Esophagus squamous epithelium (tissue), 5 donors: ENCODE data around the gene CBFA2T3. TPM values are rescaled to one million over a fixed set of nuclear protein-coding genes. Genes with fewer than 3 reads are reported as not detected.
"Not testable (repeated sequence)": the region's sequence is repeated elsewhere in the genome, so short reads cannot be mapped to it uniquely, and the experiment has no call there.

Experiments
- DNase-seq: peaks from one replicate; lab custom pipeline; 2025; lab: John Stamatoyannopoulos, UW
- H3K27ac ChIP-seq, 4 donors: fragments of 200-600 bp; sonication (generic); one replicate each; pipeline ENCODE4 v1.5.1; 2016 to 2019; ENCODE audit warnings: mild to moderate bottlenecking in 1 of 4
- H3K27me3 ChIP-seq, 4 donors: fragments of 200-600 bp; sonication (generic); 1 replicate in 3 of 4; 2 replicates in 1 of 4; pipeline versions ENCODE4 v1.5.1 to v1.6.0; 2017 to 2021; ENCODE audit warnings: antibody characterized with exemption in 1 of 4
- H3K36me3 ChIP-seq, 3 donors: fragments of 200-600 bp; sonication (generic); one replicate each; pipeline ENCODE4 v1.5.1; 2016 to 2019
- H3K4me1 ChIP-seq, 3 donors: fragments of 200-600 bp; sonication (generic); one replicate each; pipeline ENCODE4 v1.5.1; 2017 to 2019
- H3K4me3 ChIP-seq, 4 donors: fragments of 200-600 bp; sonication (generic); 1 replicate in 3 of 4; 2 replicates in 1 of 4; pipeline ENCODE4 v1.5.1; 2016 to 2019; ENCODE audit warnings: mild to moderate bottlenecking in 2 of 4, moderate library complexity in 1 of 4
- H3K9me3 ChIP-seq, 3 donors: fragments of 200-600 bp; sonication (generic); one replicate each; pipeline ENCODE4 v1.5.1; 2016 to 2019
- POLR2A ChIP-seq, 4 donors: fragments of 450-650 bp; IDR thresholded peaks; one replicate each; pipeline ENCODE4 v1.6.1; 2017; ENCODE audit warnings: antibody characterized with exemption in 4 of 4, mild to moderate bottlenecking in 4 of 4, moderate library complexity in 3 of 4
- WGBS, 2 donors: methylation state at CpG; one replicate each; pipeline ENCODE4 v1.1.5; 2018; 5-methylcytosine and 5-hydroxymethylcytosine counted together
- intact Hi-C: fragments of 100-400 bp; cut with DNase I; formaldehyde crosslinking; loops from one replicate; pipeline ENCODE4 v1.15.0; 2022
- total RNA-seq, 4 donors: library from RNA; depleted of rRNA; stranded (reverse); fragments of >200 nt; gene quantifications; one replicate each; pipeline ENCODE4 v1.1.0, GENCODE V29; 2016
- TF ChIP-seq, protein P1 (sequence below), 6 experiments: fragments of 450-650 bp in 4 of 6; fragments of 200-600 bp in 2 of 6; sonication (generic) in 2 of 6; IDR thresholded peaks; one replicate each; pipeline ENCODE4 v1.5.1; 2016 to 2019; ENCODE audit warnings: antibody characterized with exemption in 6 of 6, mild to moderate bottlenecking in 4 of 6, moderate library complexity in 4 of 6
- donor health status: DM: yes; HTN: yes; CAD: no.

Gene CBFA2T3
- total RNA-seq, 4 donors from 2014 or later = 0.18 to 2.7 (median 1.4) TPM

DNA sequence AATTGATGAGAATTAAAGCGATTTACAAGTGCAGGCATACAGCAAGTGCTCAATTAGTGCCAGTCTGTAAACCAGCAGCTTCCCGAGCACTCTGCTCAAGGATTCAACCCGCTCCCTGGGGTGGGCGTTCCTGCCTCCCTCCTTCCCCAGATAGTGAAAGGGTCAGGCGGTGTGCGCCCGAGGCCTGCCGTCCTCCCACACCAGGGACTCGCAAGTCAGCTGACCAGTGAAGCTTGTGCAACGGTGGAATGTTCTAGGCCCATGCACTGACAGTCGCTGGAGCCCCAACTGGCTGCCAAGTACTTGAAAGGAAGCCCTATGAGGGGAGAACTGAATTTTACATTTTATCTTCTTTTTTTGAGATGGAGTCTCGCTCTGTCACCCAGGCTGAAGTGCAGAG lies 57.1 kb downstream of the CBFA2T3 start:
- no peak for DNase-seq
- Histone ChIP-seq H3K36me3 (no peaks in the 10 kb centered on the region), H3K9me3 (peaks cover 0 to 13% (median 8%) of the 10 kb centered on the region in 3 donors), H3K27ac (peak overlapping the region in 2 of 4 donors; percentile 44 to 58), H3K27me3 (peaks cover 0 to 19% (median 0%) of the 10 kb centered on the region in 4 donors), H3K4me1 (peaks cover 33 to 89% (median 48%) of the 10 kb centered on the region in 3 donors), H3K4me3 (no peak overlapping the region)
- TF ChIP-seq POLR2A (IDR thresholded peaks at IDR 0.05) = no peak
- TF ChIP-seq, protein P1, sequence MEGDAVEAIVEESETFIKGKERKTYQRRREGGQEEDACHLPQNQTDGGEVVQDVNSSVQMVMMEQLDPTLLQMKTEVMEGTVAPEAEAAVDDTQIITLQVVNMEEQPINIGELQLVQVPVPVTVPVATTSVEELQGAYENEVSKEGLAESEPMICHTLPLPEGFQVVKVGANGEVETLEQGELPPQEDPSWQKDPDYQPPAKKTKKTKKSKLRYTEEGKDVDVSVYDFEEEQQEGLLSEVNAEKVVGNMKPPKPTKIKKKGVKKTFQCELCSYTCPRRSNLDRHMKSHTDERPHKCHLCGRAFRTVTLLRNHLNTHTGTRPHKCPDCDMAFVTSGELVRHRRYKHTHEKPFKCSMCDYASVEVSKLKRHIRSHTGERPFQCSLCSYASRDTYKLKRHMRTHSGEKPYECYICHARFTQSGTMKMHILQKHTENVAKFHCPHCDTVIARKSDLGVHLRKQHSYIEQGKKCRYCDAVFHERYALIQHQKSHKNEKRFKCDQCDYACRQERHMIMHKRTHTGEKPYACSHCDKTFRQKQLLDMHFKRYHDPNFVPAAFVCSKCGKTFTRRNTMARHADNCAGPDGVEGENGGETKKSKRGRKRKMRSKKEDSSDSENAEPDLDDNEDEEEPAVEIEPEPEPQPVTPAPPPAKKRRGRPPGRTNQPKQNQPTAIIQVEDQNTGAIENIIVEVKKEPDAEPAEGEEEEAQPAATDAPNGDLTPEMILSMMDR (IDR thresholded peaks at IDR 0.05) = no peak
- intact Hi-C loops = no loop called here
- 76 to 95% methylated on average over 8 to 11 of the region's 12 CpGs for WGBS, 2 donors

DNA sequence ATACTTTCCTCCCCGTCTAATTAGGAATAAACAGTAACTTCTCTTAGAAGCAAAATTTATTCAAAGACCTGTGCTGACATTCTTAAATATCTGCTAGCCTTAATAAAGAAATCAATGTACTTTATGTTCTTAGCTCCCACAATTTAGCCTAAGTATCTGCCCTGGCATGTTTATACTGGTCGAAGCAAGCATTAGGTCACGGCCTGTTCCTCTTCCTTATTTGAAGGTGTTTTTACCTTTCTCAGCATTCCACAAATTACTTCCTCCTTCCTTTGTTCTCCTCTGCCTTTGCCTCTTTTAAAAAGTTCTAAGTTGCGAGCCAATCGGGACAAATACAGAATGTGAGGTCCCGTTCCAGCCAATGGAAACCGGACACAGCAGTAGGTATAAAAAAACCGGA lies 58.1 kb downstream of the CBFA2T3 start:
- H3K4me3 ChIP-seq, DNase-seq, intact Hi-C loops, H3K36me3 ChIP-seq: not testable (repeated sequence)
- Histone ChIP-seq H3K27ac (peak overlapping the region; percentile 38 to 71 (median 70)), H3K27me3 (peaks cover 0 to 19% (median 0%) of the 10 kb centered on the region in 4 donors), H3K4me1 (peaks cover 30 to 88% (median 43%) of the 10 kb centered on the region in 3 donors), H3K9me3 (peaks cover 0 to 13% (median 8%) of the 10 kb centered on the region in 3 donors)
- WGBS, 2 donors = 33 to 41% methylated on average over 8 of the region's 8 CpGs

DNA sequence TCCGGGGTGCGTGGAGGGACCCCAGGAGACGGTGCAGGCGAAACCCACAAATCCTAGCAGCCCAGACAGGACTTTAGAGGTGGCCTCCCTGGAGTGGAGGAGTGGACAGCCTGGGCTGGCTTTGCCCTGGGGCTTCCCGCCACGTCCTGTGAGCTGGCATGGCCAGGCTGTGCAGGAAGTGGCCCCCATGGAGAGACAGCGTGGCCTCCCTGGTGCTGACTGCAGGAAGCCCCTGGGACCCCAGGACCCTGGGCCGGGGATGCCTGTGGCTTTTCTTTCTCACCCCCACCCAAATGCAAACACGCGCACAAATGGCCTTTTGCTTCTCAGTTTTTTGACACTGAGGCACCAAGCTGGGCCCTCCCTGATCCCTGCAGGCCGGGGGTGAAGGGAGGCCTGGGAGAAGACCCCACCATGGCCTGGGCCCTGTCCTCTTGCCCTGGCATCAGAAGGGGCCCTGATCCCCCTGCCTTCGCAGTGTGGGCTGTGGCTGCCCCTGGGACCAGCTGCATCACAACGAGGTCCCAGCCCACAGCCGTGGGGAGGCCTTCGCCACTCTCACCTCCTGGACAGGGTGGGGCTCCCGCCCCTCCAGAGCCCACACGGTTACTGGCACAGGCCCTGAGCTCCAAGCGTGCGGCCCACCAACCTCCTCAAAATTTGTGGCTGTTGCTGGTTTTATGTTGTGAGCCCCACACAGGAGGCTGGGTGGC lies 58.9 kb downstream of the CBFA2T3 start:
- intact Hi-C loops = no loop called here
- H3K4me1 ChIP-seq = peaks cover 30 to 80% (median 39%) of the 10 kb centered on the region in 3 donors
- TF ChIP-seq, protein P1 (IDR thresholded peaks at IDR 0.05) = no peak
- TF ChIP-seq POLR2A (IDR thresholded peaks at IDR 0.05) = no peak
- 87 to 91% methylated on average over 7 to 10 of the region's 19 CpGs for WGBS, 2 donors
- no peak overlapping the region for H3K4me3 ChIP-seq
- H3K9me3 ChIP-seq = peaks cover 0 to 13% (median 8%) of the 10 kb centered on the region in 3 donors
- peak overlapping the region; percentile 38 to 71 (median 70) for H3K27ac ChIP-seq
- no peak for DNase-seq
- H3K36me3 ChIP-seq = no peaks in the 10 kb centered on the region
- H3K27me3 ChIP-seq = peaks cover 0 to 23% (median 0%) of the 10 kb centered on the region in 4 donors

- Histone ChIP-seq H3K4me3 (no peak overlapping the region), H3K9me3 (peaks cover 0 to 13% (median 8%) of the 10 kb centered on the region in 3 donors), H3K4me1 (peaks cover 27 to 72% (median 33%) of the 10 kb centered on the region in 3 donors), H3K27ac (no peak overlapping the region), H3K27me3 (peaks cover 0 to 26% (median 0%) of the 10 kb centered on the region in 4 donors), H3K36me3 (no peaks in the 10 kb centered on the region)
- TF ChIP-seq, protein P1 (IDR thresholded peaks at IDR 0.05) = no peak
- no peak for TF ChIP-seq POLR2A (IDR thresholded peaks at IDR 0.05)
- no peak for DNase-seq
- 80 to 89% methylated on average over 16 to 30 of the region's 30 CpGs for WGBS, 2 donors
- intact Hi-C loops = no loop called here
These were observed 59.7 kb downstream of the CBFA2T3 start for GRCh38 chr16:88917146-88917914.

- Histone ChIP-seq H3K27me3 (peaks cover 0 to 42% (median 0%) of the 10 kb centered on the region in 4 donors), H3K27ac (no peak overlapping the region), H3K4me1 (peaks cover 13 to 67% (median 17%) of the 10 kb centered on the region in 3 donors), H3K4me3 (no peak overlapping the region), H3K9me3 (peaks cover 0 to 13% (median 8%) of the 10 kb centered on the region in 3 donors), H3K36me3 (no peaks in the 10 kb centered on the region)
- intact Hi-C loops = no loop called here
- 81 to 85% methylated on average over 12 to 16 of the region's 30 CpGs for WGBS, 2 donors
- TF ChIP-seq POLR2A (IDR thresholded peaks at IDR 0.05) = no peak
- TF ChIP-seq, protein P1 (IDR thresholded peaks at IDR 0.05) = no peak
- DNase-seq = no peak
These were observed 61.2 kb downstream of the CBFA2T3 start for GRCh38 chr16:88915639-88916327.
